Measurements from ENCODE around the gene PXMP4.
"Not testable (repeated sequence)": the region's sequence is repeated elsewhere in the genome, so short reads cannot be mapped to it uniquely, and the experiment has no call there.

The PXMP4 gene

DNA sequence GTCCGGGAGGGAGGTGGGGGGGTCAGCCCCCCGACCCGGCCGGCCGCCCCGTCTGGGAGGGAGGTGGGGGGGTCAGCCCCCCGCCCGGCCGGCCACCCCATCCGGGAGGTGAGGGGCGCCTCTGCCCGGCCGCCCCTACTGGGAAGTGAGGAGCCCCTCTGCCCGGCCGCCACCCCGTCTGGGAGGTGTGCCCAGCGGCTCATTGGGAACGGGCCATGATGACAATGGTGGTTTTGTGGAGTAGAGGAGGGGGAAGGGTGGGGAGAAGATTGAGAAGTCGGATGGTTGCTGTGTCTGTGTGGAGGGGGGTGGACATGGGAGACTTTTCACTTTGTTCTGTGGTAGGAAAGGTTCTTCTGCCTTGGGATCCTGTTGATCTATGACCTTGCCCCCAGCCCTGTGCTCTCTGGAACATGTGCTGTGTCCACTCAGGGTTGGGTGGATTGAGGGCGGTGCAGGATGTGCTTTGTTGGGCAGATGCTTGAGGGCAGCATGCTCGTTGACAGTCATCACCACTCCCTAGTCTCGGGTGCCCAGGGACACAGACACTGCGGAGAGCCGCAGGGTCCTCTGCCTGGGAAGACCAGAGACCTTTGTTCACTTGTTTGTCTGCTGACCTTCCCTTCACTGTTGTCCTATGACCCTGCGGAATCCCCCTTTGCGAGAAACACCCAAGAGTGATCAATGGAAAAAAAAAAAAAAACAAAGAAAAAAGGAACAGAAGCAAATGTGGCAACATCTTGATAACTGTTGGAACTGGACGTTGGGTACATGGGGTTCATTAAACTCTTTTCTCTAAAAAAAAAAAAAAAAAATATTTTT lies 18.3 kb downstream of the PXMP4 start:
- DNase-seq: no peak

DNA sequence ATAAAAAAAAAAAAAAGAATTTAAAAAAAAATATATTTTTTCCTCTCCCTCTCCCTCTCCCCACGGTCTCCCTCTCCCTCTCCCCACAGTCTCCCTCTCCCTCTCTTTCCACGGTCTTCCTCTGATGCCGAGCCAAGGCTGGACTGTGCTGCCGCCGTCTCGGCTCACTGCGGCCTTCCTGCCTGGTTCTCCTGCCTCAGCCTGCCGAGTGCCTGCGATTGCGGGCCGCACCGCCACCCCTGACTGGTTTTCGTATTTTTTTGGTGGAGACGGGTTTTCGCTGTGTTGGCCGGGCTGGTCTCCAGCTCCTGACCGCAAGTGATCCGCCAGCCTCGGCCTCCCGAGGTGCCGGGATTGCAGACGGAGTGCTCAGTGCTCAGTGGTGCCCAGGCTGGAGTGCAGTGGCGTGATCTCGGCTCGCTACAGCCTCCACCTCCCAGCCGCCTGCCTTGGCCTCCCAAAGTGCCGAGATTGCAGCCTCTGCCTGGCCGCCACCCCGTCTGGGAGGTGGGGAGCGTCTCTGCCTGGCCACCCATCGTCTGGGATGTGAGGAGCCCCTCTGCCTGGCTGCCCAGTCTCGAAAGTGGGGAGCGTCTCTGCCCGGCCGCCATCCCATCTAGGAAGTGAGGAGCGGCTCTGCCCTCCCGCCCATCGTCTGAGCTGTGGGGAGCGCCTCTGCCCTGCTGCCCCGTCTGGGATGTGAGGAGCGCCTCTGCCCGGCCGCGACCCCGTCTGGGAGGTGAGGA lies 19.2 kb downstream of the PXMP4 start:
- DNase-seq: not testable (repeated sequence)

DNA sequence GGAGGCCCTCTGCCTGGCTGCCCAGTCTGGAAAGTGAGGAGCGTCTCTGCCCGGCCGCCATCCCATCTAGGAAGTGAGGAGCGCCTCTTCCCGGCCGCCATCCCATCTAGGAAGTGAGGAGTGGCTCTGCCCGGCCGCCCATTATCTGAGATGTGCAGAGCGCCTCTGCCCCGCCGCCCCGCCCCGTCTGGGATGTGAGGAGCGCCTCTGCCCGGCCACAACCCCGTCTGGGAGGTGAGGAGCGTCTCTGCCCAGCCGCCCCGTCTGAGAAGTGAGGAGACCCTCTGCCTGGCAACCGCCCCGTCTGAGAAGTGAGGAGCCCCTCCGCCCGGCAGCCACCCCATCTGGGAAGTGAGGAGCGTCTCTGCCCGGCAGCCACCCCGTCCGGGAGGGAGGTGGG lies 21.1 kb downstream of the PXMP4 start:
- DNase-seq: not testable (repeated sequence)

DNA sequence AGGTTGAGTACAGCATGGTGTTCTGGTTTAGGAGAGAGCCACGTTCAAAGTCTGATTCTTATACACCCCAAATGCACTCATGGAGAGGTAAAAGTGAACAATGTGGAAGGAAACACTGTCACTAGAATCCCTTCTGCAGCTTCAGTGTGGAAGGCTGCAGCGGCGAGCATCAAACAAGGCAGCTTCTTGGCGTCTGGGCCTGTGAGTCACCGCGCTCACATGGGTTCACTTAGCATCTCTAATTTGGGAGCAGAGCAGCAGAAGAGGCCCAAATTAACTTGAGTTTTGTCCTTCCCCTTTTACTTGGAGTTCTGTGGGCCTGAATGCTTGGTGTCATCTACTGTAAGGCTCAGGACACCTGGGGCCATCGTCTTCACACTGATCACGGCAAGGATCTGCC lies 23.0 kb downstream of the PXMP4 start:
- no peak for DNase-seq

DNA sequence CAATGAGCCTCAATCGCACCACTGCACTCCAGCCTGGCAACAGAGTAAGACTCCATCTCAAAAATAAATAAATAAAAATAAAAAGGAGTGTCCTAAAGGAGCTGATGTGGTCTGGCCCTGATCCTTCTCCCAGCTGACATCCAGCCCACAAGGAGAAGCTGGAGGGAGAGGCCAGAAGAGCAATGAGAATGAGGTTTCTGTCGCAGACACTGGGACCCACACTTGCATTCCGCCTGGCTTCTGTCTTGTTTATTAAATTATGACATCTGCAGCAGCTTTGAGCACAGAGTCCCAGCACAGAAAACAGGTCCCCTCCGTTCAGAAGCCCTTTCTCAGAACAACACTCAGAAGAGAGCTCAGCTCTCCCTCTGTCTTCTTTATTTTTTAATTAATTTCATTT lies 23.7 kb downstream of the PXMP4 start:
- DNase-seq: no peak

DNA sequence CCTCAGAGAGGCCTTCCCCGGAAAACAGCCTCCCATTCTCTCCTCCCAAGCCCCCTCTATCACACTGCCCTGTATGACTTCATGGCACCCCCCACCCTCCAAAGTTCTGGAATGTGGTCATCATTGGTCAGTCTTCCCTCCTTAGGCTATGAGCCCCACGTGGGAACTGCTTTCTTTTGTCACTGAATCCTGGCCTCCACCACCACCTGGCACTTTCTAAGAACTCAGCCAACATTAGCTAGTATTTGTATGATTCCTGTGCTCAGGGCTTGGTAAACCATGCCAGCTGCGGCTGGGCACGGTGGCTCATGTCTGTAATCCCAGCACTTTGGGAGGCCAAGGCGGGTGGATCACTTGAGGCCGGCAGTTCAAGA lies 25.5 kb downstream of the PXMP4 start:
- DNase-seq: no peak

DNA sequence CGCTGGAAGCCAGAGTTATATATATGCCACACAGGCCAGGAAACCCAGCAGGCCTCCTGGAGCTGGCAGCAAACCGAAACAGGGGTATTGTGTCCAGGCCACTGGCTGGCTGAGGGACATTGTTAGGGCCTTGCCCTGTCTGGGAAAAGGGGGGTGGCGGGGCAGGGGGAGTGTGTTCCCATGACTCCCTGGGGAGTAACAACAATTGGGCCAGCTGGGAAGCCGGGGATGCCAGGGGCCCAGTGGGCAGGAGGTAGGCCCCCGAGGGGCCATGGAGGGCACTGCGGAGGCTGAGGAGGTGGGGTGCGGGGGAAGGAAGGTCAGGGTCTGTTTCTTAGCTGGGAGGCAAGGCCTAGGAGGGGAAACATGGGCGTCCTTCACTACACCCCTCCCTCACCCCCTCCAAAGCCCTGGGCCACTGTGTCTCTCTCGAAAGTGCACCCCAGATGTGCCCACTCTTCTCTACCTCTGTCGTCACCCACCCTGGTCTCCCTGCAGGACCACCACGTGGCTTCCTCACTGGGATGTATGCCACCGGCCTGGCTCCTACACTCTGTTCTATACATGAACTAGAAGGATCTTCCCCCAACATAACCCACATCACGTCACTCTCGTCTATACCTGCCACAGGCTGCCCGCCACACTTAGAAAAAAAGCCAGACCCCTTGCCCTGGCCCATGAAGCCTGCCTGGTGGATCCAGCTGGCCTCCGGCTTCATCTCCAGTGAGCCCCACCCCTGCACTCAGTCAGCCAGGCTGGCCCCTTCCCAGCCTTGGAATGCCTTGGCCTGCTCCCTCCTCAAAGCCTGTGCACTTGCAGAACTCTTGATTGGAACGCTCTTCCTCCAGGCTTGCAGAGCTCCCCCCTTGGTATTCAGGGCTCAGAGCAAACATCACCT lies 26.1 kb downstream of the PXMP4 start:
- no peak for DNase-seq

DNA sequence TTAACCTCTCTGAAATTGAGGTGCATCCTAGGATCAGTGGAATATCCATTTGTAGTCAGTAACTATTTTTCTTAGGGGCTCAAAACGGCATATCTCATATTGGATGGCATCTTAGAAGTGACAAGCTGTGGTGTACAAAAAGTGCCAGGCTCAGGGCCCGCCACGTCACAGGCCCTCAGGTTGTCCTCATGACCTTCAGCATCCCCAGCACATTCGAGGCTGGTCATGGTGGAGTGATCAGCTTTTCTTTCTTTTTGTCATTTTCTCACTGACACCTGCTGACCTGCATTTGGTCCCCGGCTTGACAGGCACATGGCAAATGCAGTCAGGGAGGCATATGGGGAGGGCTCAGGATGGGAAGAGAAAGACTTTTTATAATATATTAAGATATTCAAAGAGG lies 26.8 kb downstream of the PXMP4 start:
- no peak for DNase-seq

DNA sequence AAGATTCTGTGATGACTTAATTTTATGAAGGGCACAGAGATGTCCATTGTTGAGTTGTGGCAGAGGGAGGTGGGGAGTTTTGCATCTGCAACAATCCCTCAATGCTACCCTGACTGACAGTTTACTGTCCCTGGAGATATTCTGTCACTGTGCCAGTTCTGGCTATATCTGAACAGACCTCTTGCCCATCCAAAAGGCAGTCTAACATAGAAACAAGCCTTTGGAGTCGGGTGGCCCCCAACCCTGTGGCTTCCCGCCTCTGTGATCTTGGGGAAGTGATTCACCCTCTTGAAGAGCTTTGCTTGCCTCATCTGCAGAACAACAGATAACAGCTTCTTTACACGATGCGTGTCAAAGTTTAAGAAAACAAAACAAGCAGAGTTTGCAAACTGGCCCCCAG lies 30.1 kb downstream of the PXMP4 start:
- DNase-seq: no peak

DNA sequence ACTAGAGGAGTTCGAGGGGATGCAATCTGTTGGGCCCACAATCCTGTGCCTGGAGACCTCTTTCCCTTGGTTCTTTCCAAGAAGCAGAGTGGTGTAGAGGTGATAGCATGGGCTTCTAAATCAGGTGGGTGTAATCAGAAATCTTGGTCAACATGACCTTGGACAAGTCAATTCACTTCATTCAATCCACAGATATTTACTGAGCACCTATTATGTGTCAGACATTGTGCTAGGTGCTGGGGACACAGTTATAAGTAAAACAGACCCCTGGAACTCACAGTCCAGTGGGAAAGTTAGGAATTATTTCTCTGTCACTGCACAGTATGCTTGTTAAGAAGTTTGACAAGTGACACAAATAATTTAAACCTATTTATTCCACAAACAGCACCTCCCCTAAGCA lies 30.6 kb downstream of the PXMP4 start:
- no peak for DNase-seq

DNA sequence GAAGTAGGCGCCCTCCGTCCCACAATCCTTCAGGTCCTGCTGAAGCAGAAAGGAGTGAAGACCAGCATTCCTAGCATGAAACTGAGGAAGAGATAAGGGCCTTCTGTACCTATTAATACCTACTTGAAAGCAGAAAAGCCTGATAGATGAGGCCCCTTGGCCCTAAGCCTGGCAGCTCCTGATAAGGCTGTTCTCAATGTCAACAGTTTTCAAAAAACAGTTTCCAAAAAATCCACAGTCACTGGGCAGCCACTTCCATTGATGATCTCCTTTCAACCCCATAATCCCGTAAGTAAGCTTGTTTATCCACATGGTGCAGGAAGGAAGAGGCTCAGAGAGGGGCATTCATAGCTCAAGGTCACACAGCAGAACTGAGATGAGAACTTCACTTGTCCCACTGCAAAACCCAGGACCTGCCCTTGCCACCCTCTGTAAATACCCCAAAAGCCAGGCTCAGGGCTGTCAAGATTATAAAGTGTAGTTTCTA lies 31.1 kb downstream of the PXMP4 start:
- no peak for DNase-seq

DNA sequence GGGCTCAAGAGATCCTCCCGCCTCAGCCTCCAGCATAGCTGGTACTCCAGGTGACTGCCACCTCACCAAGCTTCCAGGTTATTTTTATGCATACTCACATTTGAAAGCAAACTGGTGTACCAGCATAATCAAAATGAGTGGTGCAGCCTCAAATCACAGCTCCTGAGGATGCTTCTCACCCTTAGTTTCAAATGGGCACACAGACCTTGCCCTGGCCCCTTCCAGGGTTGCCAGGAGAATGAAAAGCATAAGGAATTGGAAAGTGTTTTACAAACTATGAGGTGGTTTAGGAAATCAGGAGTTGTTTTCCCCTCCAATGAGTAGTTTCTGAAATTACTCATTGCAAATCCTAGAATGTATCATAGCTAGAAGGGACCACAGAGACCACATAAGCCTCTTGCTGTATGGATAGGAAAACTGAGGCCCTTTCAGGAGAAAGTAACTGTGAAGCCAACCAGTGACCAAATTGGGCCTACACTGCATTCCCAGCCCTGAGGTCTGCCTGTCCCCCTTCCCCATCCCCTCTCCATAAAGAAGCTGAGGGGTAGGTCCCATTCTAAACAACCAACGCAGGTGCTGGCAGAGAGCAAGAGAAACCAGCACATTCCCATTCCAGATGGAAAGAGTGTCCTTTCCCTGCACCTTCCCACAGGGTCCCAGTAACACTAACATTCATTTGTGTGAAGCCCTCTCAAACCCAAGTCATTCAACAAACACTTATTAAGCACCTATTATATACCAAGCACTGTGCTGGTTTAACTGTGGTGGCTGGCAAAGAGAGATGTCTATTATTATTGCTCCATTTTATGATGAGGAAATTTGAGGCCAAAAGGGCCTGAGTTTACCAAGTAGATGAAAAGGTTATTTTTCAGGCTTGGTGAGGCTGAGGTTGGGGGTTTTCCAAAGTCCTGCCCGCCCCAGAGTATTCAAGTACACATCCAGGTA lies 31.8 kb downstream of the PXMP4 start:
- DNase-seq: no peak

DNA sequence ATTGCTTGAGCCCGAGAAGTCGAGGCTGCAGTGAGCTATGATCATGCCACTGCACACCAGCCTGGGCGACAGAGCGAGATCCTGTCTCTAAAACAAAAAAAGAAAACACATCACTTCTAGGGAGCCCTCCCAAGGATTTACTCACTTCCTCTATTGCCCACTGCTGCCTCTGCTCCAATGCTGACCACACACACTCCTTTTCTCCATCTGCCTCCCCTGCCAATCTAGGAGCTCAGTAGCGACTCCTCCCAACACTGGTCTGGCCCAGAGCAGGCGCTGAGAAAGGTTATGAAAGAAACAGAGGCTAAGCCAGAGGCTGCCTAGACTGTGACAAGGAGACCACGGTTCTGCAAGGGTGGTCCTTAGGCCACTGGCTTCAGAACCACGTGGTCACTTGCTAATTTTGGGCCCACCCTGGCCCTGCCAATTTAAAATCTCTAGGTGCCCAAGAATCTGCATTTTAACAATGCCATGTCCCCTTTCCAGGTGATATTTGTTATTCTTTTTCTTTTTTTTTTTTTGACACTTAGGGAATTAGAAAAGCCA lies 32.7 kb downstream of the PXMP4 start:
- DNase-seq: no peak

DNA sequence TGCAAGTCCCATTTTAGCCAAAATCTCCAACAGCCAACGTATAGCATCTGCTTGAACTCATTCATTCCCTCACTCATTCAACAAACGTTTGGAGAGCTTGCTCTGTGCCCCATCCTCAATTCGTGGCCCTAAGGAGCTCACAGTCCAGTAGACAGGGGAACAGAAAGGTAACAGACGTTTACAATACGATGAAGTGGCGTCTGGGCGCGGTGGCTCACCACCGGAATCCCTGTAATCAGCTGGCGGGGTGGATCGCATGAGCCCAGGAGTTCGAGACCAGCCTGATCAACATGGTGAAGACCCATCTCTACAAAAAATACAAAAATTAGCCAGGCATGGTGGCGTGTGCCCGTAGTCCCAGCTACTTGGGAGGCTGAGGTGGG lies 33.1 kb downstream of the PXMP4 start:
- DNase-seq: no peak

DNA sequence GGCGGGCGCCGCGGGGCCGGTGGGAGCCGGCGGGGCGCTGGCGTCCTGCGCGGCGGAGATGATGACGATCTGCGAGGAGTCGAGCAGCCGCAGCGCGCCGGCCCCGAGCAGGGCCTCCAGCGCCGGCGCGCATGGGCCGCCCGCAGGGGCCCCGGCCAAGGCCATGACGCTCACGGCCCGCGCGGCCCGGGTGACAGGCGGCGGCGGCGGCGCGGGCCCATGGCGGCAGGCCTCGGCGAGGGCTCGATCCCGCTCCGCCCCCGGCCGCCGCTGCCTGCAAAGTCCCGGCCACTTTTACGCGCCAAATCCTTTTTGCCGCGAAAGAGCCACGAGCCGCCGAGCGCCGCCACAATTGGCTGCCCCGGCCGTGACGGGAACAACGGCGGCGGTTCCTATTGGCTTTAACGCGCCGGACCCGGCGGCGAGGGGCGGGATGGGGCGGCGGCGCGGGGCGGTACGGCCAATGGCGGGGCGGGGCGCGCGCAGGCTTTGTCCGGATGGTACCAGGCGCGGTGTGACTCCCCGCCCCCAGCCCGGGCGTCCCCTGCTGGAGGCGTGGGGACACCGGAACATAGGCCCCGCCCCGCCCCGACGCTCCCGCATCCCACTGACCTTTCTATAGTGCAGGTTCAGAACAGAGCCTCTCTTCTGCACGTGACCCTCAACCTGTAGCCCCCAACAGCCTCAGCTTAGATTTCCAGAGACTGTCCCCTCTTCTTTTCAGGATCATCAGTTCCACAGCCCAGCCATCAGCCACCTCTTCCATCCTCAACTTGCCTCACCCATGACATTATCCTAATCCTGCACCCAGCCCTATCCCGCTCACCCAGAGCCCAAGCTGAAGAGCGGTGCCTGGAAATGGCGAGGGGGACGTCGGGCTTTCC lies 33.8 kb downstream of the PXMP4 start, which contains the start of gene E2F1:
Gene E2F1, minus strand, starts transcription at position 286 of the 884 bp plus-strand sequence. Its CDS starts 121 bp downstream, at position 165.
- DNase-seq: peak; percentile 99 to 100

DNA sequence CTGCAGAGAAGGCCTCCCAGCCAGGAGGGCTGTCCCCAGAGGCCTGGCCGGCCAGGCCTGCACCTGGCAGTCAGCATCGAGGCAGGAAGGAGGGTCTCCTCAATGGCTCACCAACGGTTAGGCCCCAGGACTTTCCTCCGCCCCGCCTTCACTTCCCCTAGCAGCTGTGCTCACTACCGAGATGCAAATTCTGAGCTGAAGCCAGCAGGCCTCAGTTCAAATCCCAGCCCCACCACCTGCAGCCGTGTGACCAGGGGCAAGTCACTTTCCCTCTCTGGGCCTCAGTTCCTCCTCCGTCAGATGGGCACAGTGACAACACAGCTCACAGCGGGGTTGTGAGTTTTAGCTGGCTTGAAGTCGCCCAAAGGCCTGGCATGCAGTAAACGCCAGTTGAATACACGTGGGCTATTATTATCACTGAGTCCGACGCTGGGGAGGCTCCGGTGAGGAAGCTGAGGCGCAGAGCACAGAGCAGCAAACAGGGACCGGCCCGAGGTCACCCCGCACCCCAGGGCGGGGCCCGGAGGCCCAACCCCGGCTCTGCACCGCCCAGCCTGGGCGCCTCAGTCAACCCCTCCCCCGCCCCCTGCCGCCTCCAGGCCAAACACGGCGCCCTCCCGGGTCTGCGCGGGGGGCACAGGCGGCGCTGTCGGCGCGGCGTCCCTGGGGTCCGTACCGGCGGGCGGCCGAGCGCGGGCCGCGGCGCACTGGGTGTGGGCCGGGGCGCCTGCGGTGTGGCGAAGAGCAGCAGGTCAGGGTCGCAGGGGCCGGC lies 34.6 kb downstream of the PXMP4 start:
- DNase-seq: peak; percentile 61 to 67

DNA sequence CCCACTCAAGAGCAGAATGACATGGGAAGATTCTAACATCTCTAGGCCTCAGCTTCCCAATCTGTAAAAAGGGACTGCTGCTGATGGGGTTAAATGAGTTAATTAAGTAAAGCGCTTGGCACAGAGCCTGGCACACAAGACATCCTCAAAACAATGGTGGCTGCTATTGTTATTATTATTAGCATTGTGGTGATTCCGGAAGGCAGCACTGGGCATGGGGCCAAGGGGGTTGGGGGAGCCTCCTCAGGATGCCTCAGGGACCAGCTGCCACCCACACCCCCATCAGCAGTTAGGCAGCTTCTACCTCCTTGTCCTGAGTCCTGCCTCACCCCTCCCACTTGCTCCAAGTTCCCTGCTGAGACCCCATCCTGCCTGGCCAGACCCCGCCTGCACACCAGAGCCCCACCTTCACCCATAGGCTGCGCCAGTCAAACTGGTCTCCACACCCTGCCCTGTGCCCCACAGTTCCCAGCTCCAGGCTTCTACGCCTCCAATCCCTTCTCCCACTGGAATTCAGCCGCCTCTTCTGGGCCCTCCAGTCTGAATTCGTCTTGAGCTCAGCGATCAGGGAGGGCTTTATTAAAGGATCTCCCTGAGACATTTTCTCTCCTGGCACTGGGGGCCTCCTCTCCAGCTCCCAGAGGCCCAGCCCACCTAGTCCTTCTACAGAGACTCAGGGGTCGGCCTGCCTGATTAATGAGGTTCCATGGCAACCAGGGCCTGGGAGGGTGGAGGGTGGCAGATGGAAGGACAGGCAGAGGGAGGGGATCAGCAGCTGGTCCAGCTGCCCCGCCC lies 35.4 kb downstream of the PXMP4 start:
- DNase-seq: no peak

DNA sequence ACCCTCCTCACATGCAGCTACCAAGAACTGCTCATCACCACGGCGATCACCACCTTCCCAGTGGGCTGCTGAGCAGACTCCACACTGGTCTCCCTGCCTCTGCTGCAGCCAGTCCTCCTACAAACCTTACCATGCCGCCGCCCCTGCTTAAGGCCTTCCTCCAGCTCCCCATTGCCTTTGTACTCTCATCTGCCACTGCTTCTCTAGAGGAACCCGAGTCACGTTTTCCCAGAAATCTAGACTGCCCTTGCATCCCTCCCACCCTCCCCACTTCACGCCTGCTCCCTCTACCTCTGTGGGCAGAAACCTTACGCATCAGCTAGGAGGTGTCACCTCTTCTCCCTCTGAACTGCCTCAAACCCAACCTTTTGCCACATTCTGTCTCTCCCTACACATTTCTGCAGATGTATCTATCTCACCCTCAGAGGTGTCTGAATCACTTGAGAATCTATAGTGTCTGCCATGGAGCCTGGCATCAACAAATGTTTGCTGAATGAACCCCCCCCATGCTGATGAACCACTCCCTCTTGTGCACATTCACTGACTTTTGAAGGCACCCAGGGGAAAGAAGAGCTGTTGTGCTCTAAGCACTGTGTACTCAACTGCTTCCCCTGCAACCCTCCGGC lies 38.3 kb downstream of the PXMP4 start:
- DNase-seq: no peak

Data from SW 1271 (cell line).